NCI-H510A treated with DMSO at 0.1 percent for 48 hours (cell line): Measurements from ENCODE around the gene TEX36.
A peak's percentile ranks its signal among the peaks of the same experiment; 100 is the strongest.
"Not testable (repeated sequence)": the region's sequence is repeated elsewhere in the genome, so short reads cannot be mapped to it uniquely, and the experiment has no call there.

Experiments
- DNase-seq: peaks from one replicate; lab custom pipeline; 2025; lab: John Stamatoyannopoulos, UW

The TEX36 gene, protein sequence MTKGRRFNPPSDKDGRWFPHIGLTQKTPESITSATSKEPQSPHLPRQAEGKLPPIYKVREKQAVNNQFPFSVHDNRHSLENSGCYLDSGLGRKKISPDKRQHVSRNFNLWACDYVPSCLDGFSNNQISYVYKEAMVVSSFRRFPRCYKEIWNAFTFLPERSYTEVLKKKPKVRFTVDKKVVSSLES

DNA sequence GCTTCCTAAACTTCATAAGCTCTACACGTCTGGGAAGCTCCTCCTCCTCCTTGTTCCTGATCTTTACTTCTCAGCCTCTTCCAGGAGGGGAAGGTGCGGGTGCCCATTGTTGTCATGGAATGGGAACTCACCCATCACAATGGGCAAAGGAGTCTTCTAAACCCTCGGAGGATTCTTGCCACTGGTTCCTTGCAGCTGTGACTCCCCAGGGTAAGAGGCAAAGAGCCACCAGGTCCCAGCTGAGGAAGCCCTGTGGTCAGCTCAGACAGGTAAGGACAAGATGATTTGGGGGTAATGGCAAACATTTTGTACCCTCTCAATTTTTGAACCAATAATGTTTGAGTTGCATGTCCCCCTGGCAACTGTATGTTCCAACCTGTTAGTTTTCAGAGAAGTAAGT lies at the start of gene TEX36:
TSS of gene TEX36 (minus strand) at position 101 of the 400 bp plus-strand sequence. CDS start 174 bp downstream, outside the sequence.
- DNase-seq, result no peak

DNA sequence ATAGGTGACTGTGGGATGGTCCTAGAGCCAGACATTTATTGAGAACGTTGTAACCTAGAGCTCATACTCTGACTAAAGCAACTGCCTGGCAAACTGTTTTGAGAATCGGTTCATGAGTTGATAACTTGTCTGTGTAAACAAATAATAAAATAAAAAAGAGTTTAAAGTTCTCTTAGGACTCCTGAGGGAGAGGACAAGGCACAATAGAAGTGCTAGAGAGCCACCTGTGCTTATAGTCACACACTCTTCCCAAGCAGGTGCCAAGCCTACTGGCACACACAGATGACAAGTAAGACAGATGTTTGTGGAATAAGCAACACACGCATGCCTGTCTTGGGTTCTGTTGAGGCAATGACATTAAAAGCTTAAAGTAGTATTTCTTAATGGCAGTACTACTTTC lies 44.5 kb upstream of the TEX36 start:
- DNase-seq, result no peak

DNA sequence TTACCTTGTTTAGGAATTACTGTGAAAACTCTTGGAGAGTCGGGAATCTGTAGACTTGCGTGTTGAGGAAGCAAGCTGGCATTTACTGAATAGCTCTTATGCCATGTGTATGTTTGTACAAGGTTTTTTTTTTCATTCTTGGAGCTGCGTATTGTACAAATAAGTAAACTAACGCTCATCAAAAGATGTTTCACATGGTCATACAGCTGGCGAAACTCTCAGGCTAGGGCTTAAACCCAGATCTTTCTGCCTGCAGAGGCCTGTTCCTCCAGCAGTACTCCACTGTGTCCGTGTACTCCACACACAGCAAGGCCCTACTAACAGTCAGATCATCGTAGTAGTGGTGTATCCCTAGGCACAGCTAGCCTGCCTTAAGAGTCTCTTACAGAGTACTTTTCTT lies 44.0 kb upstream of the TEX36 start:
- no peak for DNase-seq

DNA sequence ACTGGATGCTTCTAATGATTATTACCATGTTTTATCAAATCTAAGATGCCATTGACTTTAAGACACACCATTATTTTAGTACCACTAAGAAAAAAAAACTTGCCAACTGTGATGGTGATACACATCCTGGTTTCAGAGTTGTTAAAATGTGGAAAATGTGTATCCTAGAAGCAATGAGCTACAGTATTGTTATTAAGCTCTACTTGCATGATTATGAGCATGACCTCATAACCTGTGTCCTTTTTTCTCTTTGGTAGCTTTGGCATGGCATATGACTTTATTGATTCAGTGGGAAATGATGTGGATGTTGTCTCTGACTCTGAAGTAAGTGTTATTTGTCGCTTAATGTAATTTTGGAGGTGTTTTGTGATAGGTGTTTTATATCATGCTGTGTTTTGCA lies 39.8 kb upstream of the TEX36 start:
- no peak for DNase-seq

DNA sequence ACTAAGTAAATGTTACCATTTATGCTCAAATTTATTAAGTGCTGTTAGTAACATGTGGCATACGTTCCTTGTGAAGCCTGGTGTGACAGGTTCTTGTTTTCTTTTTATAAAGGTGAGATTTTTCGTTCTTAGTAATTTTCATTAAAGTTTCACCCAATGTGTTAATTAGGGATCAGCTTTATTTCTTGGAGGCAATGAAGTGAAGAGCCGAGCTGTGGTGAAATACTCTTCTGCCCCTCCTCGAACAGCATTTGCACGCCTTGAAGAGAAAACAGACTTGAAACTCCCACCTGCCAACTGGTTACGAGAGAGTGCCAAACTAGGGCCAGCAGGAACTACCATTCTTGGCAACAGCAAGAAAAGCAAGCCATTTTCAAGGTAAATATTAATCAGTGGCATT lies 38.1 kb upstream of the TEX36 start:
- no peak for DNase-seq

DNA sequence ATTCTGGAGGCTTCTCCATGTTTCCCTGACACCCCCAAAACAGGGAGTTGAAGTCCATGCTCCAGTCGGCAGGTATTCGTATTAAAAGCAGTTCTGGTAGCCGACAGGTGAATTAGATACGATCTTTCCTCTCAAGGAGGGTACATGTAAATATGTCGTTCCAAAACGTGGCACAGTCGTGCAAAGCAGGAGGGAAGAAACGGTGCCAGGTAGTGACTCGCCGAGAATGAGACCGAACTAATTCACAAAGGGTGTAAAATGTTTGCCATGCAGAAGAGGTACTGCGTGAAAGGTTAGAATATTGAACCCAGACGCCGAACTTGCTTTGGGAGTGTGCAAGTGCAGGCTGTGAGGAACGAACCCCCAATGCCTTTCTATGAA lies 37.0 kb upstream of the TEX36 start:
- peak; percentile 39 for DNase-seq

DNA sequence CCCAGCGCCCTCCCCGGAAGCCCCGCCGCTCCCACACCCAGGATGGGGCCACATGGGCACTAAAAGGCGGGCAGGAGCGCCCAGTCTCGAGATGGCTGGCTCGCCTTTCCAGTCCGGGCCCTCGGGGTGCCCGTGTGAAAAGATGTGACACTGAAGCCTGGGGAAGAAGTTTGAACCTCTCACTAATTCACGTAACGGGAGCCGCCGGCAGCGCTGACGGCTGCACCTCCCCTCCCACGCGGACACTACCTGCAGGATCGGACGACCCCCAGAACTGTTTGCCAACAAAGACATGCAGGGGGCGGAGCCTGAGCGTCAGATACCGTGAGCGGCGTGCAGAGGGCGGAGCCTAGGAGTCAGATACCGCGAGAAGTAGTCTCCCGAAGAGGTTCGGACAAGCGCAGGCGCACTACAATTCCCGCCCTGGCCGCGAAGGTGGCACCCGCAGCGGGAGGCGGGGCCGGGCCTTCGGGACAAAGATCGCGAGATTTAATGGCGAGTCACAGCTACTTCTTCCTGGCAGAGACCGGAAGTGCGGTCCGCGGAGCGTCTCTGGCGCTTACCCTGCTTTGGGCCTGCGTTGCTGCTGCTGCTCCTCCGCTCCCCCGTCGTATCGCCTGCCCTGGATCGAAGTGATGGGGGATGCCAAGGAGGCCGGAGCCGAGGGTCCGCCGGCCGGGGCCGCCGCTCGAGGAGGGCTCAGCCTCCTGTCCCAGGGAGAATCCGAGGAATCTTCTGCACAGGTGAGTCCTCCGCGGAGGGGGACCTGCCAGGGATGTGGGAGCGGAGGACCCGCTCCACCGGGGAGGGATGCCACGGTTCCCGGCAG lies 36.4 kb upstream of the TEX36 start, which contains the start of gene EDRF1:
TSS of gene EDRF1 (plus strand) at position 537 of the 829 bp plus-strand sequence. CDS start at position 636, 99 bp downstream.
- peak; percentile 99 for DNase-seq

DNA sequence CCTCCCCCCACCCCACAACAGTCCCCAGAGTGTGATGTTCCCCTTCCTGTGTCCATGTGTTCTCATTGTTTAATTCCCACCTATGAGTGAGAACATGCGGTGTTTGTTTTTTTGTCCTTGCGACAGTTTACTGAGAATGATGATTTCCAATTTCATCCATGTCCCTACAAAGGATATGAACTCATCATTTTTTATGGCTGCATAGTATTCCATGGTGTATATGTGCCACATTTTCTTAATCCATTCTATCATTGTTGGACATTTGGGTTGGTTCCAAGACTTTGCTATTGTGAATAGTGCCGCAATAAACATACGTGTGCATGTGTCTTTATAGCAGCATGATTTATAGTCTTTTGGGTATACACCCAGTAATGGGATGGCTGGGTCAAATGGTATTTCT lies 31.8 kb upstream of the TEX36 start:
- not testable (repeated sequence) for DNase-seq

DNA sequence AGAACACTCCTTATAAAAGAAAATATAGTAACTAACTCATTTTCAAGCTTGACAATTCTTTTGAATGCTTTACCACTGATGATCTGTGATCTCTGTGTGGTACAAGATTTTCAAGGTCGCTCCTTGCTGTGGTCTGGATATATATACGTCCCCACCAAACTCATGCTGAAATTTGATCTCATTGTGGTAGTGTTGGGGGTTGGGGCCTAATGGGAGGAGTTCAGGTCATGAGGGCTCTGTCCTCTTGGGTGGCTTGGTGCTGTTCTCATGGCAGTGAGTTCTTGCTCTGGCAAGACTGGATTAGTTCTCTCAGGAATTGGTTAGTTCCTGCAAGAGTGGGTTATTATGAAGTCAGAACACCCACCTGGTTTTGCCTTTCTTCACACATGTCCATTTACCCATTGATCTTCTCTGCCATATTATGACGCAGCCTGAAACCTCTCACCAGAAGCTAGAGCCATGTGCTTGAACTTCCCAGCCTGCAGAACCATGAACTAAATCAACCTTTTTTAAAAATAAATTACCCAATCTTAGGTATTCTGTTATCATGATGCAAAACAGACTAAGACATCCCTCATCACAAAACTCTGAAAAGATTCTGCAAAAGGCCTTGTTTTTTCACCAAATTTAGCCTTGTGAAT lies 28.3 kb upstream of the TEX36 start:
- no peak for DNase-seq

DNA sequence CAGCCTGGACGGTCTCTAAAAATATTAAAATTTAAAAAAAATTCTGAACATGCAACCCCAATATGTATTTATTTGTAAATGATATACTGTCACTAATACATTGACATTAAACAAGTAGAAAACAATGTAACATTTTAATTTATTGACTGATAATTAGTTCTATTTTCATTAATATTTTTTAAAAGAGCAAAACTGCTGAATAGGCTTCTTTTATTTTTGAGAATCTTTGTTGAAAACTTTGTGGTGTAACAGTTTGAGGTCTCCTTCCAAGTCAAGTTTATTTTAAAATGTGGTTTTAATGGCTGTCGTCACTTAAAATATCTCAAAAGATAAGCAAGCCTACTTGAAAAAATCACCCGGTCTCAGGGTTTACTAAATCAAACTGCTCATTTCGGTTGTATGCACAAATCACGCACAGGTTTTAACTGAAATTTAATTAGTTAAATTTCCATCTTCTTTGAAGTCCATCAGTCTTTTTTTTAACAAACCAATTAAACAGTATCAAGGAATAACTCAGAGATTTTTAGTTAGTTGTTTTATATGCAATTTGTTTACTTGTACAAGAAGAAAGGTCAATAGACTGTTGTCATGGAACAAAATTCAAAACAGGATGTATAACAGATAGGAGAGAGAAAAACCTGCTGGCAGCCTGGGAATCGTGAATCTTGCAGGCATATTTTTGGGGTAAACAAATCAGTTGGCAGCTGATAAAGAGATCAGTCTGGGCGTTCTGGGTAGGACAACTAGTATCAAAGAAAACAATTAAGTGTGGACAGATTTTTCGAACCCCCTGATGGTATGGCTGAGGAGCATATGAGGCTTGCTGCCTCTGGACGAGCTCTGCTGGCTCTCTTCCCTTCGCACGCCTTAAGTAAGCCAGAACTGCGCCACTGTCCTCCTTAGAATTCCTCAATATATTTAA lies 26.9 kb upstream of the TEX36 start:
- DNase-seq, result no peak

DNA sequence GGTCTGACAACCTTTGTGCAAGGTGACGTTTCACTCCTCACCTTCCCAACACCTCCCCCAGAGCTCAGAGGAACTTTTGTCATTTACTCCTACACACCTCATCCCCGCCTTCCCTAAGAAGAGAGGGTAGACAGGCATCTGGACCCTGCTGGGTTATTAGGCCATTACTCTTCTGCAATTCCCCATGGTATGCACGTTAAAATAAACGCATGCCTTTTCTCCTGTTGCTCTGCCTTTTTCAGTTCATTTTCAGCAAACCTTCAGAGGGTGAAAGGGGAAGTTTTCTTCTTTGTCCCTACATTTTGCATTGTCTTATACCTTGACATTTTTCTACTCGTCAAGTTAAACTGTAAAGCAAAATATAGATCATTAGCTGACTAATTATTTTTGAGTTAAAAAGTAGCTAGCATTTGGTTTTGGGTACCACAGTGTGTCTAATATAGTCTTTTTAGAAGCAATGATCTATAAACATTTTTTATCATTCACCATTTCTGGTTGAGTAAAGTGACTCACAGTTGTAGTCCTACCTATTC lies 26.1 kb upstream of the TEX36 start:
- DNase-seq, result no peak

DNA sequence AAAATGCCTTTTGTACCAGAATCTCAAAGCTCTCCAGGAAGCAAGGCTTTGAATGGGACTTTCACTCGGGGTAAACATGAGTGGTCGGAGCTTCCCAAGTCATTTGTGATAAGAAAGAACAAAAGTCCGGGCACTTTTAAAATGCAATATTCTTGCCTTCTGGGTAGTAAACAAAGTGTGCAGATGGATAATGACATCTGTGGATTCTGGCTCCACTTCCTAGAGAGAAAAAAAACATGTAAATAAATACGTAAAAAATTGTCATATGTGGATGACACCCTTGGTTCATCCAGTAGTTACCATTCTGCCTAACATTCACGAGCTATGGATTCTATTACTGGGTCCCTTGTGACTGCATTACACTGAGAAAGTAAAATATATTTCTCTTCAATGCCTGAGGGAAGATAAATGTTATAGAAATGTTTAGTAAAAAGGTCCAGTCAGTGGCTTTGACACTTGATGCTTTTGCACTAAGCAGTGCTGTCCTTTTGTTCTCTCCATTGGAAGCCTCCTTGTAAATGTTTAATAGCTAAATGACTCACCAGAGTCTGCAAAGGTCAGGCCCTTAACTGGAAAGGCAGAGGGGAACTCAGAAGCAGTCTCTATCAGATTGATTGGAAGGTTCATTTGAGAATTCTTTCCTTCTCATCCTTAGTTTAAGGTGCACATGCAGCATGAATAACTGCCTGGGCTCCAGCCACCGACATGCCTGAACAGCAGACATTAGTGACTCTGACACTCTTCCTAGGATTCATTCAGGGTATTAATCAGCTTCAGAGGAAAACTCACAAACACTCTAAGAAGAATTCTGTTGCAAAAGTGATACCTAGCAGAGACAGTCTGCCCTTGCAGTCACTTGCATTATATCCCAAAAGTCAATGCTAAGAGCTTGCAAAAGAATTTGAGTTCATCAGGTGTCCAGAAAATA lies 24.8 kb upstream of the TEX36 start:
- DNase-seq, result no peak

DNA sequence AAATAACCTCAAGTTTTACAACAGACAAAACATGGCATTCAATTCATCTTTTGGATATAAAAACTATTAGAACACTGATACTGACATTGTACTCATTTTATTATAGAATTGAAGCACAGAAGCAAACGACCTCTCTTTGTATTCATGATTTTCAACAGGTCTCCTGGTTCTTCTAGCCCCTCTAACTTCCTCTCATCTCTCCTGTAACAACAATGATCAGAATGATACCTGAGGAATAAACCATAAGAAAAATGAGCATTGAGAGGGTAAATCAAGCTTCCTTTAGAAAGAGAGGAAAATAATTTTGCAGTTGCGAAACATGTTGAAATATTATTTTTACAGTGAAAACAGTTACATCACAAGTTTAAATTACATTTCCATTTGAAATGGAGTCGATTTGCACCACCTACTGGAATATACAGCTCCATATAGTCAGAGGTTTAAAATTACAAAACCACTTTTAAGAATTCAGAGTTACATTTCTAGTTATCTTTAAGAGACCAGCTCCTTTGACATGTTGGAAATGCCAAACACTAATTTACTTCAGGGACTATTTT lies 17.5 kb upstream of the TEX36 start:
- no peak for DNase-seq

DNA sequence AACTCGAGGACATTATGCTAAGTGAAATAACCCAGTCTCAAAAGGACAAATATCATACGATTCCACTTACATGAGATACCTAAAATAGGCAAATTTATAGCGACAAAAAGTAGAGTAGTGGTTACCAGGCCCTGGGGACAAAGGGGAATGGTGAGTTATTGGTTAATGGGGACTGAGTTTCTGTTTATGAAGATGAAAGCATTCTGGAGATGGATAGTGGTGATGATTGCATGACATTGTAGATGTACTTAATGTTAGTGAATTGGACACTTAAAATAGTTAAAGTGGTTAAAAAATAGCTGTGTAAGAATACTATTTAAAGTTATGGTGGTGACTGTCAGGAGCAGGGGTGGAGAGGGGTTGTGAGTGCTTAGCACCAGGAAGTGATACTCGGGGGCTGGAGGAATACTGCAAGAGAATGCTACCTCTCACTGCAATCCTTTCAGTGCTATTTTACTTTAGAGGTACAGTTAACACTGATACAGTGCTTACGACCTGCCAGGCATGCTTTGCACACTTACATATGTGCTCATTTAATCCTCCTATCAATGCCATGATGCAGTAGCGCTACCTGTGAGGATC lies 16.7 kb upstream of the TEX36 start:
- no peak for DNase-seq

DNA sequence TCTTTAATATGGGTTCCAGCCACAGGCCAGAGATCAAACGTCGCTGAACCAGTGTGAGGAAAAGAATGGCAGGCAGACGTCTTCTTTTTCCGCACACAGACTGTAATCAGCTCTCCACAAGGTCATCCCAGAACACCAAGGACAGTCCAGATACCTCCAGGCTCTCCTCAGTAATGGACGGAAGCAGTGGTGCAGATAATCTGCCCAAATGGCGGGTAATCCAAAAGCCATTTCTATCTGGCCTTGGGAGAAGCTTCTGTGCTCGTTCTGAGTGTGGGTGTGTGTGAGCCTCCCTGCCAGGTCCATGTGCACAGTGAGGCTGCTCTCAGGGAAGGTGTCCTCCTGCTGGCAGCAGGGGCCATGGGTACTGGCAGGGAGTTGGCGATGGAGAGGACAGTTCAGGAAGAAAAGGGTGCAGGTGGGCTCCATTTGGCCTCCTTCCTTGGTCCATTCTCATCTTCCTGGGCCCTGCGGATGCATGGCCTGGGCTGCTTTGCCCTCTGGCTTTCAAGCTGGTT lies 15.6 kb upstream of the TEX36 start:
- no peak for DNase-seq

DNA sequence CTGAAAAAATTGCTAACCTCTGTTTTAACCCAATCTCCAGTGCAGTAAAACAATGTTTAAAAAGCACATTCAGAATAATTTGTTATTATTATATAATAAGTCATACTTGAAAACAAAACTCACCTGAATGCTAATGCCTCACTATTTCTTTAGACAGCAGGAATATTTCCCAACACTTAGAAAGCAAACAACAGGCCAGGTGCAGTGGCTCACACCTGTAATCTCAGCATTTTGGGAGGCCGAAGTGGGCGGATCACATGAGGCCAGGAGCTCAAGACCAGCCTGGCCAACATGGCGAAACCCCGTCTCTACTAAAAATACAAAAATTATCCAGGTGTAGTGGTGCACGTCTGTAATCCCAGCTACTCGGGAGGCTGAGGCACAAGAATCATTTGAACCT lies 13.9 kb upstream of the TEX36 start:
- DNase-seq, result not testable (repeated sequence)

DNA sequence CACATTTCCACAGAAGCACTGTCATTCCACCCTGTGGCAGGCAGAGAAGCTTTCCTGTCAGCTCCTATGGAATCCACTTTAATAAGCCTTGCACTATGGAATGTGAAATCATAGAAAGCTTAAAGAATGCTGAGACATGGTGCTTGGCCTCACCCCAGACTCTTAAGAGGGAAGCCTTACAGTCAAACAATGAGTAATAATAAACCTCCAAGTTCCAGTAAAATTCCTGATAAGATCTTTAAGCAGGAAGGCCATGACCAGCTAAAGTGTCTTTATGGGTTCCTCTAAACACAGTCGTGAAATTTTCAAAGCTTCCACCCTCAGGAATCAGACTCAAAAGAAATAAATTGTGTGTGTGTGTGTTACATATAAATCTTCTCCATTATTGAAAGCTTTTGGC lies 11.9 kb upstream of the TEX36 start:
- no peak for DNase-seq

DNA sequence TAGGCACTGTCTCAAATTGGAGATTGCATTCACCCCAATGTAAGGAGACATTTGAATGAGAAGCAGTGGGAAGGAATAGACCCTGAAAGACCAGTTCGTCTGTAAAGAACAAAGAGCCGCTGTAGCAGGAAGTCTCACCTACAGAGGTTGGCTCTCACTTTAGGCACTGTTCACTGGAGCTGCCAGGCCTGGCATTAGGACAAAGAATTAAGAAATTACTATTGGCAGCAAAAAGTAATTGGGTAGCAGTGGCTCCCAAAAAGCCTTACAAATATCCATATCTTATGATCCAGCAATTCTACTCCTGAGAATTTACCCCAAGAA lies 10.5 kb upstream of the TEX36 start:
- no peak for DNase-seq

DNA sequence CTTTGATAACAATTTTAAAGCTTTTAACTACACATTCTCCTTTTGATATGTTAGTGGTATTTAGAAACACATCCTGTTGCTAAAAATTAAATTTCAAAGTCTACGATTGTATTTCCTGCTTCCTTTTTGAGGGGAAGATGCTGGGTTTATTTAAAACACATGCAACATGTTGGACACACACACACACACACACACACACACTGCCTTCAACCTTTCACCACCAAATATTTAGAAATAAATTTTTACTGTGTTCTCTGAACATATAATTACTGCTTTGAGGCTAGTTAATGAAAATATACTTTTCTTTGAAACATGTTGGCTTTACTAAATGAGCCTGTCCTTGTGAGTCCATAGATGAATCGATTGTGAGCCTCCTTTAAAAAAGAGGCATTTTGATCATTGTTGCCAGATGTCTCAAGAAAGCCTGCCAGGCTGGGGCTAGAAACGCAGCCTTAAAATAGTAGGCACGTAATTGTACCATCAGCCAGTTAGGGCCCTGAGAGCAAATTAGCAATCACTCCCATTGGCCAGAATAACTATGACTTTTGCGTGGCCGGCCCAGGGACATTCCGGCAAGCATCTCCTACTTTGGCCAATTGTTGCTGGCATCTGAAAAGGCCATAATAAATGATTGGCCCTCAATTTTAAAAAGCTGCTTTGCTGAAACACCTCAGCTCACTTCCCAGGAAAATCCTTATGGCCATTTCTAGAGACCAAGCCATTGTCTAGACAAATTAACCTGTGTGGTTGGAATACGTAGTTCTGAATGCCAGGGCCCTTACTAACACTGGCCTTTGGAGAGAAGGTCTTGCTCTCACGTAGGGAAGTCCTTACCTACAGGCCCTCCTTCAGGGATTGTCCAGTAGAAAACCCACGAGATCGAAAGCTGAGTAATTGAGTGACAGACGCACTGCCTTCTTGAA lies 9.9 kb upstream of the TEX36 start:
- DNase-seq, result no peak
